ENCODE data around the gene TMEM236.

DNA sequence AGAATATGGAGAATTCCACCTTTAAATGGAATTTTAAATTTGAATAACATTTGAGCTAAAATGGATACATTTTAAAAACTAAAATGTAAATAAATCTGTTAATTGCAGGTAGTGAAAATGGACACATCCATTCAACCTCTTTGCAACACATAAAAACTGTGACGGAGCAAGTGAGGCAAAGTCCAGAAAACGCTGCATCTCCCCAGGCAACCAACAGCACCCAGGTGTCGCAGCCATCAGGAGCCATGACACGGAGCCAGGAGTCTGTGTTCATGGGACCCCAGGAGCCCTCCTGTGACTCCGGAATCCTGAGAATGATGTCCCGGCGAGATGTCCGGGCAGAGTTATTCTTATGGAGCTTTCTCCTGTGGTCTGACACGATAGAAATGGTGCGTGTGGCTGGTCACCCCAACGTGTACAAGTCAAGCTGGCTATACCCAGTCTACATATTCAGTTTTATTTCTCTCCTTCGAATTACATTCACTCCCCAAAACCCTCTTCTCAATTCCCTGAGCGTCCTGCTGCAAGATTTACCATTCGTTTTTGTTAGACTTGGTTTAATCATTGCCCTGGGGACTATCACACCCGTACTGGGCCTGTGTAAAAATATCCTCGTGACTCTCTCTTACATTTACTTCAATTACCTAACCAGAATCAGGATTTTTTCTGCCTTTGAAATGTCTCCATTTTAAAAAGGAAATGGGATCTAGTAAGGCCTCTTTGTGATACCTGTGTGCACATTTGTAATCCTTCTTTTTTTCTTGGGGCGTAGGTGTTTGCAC, 44.0 kb downstream of the TMEM236 start:
- TF ChIP-seq, protein P1, sequence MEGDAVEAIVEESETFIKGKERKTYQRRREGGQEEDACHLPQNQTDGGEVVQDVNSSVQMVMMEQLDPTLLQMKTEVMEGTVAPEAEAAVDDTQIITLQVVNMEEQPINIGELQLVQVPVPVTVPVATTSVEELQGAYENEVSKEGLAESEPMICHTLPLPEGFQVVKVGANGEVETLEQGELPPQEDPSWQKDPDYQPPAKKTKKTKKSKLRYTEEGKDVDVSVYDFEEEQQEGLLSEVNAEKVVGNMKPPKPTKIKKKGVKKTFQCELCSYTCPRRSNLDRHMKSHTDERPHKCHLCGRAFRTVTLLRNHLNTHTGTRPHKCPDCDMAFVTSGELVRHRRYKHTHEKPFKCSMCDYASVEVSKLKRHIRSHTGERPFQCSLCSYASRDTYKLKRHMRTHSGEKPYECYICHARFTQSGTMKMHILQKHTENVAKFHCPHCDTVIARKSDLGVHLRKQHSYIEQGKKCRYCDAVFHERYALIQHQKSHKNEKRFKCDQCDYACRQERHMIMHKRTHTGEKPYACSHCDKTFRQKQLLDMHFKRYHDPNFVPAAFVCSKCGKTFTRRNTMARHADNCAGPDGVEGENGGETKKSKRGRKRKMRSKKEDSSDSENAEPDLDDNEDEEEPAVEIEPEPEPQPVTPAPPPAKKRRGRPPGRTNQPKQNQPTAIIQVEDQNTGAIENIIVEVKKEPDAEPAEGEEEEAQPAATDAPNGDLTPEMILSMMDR (IDR thresholded peaks at IDR 0.05) = no peak
- TF ChIP-seq POLR2A (IDR thresholded peaks at IDR 0.05) = no peak

Data from lower leg skin (tissue), 3 donors.